ENCODE results near the gene MAP3K12.
"Not testable (repeated sequence)": the region's sequence is repeated elsewhere in the genome, so short reads cannot be mapped to it uniquely, and the experiment has no call there.

The MAP3K12 gene

GRCh38 chr12:53452159-53453077 is 46.8 kb downstream of the MAP3K12 start:
- TF ChIP-seq CTCF (conservative IDR thresholded peaks at IDR 0.05): peak; percentile 68
- peak overlapping the region; percentile 93 for H3K27ac ChIP-seq

GRCh38 chr12:53451661-53452158 is 47.5 kb downstream of the MAP3K12 start, which contains the start of gene PCBP2:
Gene PCBP2, plus strand, starts transcription at chr12:53452102. Its CDS starts 2,699 bp downstream, at chr12:53454801.
- TF ChIP-seq CTCF (conservative IDR thresholded peaks at IDR 0.05): peak; percentile 95
- peak within 1 kb of the TSS; percentile 93 for H3K27ac ChIP-seq

GRCh38 chr12:53450936-53451335 is 48.3 kb downstream of the MAP3K12 start:
- TF ChIP-seq CTCF (conservative IDR thresholded peaks at IDR 0.05): no peak
- H3K27ac ChIP-seq: no peak overlapping the region

- not testable (repeated sequence) for H3K27ac ChIP-seq
These were observed 54.5 kb downstream of the MAP3K12 start for GRCh38 chr12:53444593-53445325.

GRCh38 chr12:53443955-53444354 is 55.3 kb downstream of the MAP3K12 start:
- TF ChIP-seq CTCF (conservative IDR thresholded peaks at IDR 0.05): no peak
- H3K27ac ChIP-seq: no peak overlapping the region

- peak within 1 kb of the TSS; percentile 95 for H3K27ac ChIP-seq
- TF ChIP-seq CTCF (conservative IDR thresholded peaks at IDR 0.05): no peak
These were observed 58.0 kb downstream of the MAP3K12 start, which contains the start of gene PRR13 for GRCh38 chr12:53441040-53441833. Gene PRR13, plus strand, starts transcription at chr12:53441734. Its CDS starts 981 bp downstream, at chr12:53442715.

GRCh38 chr12:53439582-53439981 is 59.7 kb downstream of the MAP3K12 start:
- not testable (repeated sequence) for H3K27ac ChIP-seq

- not testable (repeated sequence) for H3K27ac ChIP-seq
These were observed 63.9 kb downstream of the MAP3K12 start for GRCh38 chr12:53435326-53435725.
